Measurements from ENCODE around the gene P2RX4. TPM values are rescaled to one million over a fixed set of nuclear protein-coding genes. Genes with fewer than 3 reads are reported as not detected.
"Not testable (repeated sequence)": the region's sequence is repeated elsewhere in the genome, so short reads cannot be mapped to it uniquely, and the experiment has no call there.

Gene P2RX4
- polyA plus RNA-seq, 4 donors = 23.9 to 39.9 (median 30.6) TPM

DNA sequence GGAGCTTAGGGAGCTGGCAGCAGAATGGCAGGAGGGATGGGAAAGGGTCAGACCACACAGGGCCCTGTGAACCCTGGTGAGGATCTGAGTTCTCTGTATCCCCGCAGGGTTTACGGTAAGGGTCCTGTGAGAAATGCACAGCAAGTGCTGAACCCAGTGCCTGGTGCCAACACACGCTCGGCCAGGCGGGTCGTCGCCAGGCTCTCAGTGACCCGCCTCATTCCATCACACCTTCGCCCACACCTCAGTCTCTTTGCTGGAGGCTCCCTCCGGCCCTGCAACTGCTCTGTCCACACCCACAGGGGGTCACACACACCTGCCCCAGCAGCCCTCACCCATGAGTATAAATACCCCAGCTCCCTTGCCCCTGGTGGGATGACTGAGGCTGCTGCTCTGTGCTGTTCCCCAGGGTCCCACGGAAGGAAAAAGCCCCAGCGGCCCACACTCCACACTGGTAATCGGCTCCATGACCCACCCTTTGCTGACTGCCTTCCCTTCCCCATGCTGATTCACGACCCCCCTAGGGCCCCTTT, 63.5 kb downstream of the P2RX4 start:
- no peak for DNase-seq (ENCODE audit: low read depth in 4 of 4, low spot score in 3 of 4)

DNA sequence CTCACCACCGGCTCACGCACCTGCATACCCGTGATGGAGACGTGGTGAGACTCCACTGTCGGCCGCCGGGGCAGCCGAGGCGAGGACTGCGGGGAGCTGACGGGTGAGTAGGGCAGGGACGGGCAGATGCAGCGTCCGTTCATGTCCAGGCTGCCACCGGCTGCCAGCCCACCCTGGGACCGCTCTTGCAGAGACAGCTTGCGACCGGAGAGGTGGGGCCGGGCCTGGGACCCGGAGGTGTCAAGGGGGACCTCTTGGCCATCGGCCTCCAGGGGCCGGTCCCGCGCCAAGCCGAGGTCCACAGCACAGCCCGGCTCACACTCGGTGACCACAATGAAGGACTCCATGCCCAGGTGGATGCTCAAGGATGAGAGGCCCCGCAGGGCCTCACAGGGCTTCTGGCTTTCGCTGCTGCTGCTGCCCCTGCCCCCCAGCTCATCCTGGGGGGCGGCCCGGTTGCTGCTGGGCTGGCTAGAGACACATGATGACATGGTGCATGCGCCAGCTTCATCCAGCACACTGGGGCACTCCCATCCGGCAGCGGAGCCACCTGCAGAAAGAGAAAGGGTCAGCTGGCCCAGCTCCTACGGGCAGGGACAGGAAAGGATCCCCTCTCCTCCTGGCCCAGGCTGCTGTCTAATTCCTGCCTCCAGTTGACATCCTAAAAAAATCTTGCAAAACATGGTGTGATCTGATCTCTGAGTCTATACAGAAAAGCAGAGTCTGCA, 64.3 kb downstream of the P2RX4 start:
- no peak for DNase-seq (ENCODE audit: low read depth in 4 of 4, low spot score in 3 of 4)

- DNase-seq (ENCODE audit: low read depth in 4 of 4, low spot score in 3 of 4) = no peak
Observed at GRCh38 chr12:121277374-121277759, 67.4 kb downstream of the P2RX4 start.

DNA sequence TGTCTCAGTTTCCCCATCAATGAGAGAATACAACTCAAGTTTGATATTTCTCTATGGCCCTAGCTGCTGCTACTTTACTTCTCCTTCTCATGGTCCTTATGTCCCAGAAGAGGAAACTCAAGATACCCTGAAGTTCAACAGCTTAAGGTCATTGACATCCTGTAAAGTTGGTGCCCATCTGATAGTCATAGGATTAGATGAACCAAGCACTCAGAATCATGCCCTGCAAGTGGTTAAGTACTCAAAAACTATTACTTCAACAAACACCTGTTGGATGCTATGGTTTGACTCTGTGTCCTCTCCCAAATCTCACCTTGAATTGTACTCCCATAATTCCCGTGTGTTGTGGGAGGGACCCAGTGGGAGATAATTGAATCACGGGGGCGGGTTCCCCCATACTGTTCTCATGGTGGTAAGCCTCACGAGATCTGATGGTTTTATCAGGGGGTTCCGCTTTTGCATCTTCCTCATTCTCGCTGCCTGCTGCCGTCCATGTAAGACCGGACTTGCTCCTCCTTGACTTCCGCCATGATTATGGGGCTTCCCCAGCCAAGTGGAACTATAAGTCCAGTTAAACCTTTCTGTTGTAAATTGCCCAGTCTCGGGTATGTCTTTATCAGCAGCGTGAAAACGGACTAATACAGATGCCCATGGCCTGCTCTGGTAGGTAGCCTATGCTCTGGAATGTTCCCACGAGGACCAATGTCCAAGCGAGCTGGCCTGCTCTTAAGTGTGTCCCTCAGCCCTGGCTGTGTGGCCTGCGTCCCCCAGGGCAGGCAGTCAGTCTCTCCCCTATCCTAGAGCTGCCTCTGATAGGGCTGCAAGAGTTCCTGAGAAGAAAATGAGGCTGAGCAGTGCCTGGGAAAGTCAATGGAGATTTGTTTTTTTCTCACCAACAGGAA, 68.5 kb downstream of the P2RX4 start:
- no peak for DNase-seq (ENCODE audit: low read depth in 4 of 4, low spot score in 3 of 4)

DNA sequence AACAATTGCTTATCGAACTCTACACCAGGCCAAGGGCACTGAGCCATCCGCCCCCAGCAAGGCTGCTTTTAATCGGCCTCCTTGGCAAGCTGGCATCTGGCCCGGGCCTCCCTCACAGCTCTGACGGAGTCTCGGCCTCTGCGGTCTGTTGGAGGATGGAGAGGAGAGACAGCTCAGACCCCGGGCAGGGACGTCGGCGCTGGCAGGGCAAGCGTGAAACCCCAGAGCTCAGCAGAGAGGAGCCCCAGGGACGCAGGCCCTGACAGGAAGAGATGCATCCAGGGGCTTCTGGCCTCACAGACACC, 69.1 kb downstream of the P2RX4 start:
- no peak for DNase-seq (ENCODE audit: low read depth in 4 of 4, low spot score in 3 of 4)

- DNase-seq (ENCODE audit: low read depth in 4 of 4, low spot score in 3 of 4) = no peak
Observed at GRCh38 chr12:121279507-121279915, 69.6 kb downstream of the P2RX4 start.

GRCh38 chr12:121280531-121280930, 70.6 kb downstream of the P2RX4 start:
- not testable (repeated sequence) for DNase-seq (ENCODE audit: low read depth in 4 of 4, low spot score in 3 of 4)

GRCh38 chr12:121281116-121281515, 71.2 kb downstream of the P2RX4 start:
- not testable (repeated sequence) for DNase-seq (ENCODE audit: low read depth in 4 of 4, low spot score in 3 of 4)

GRCh38 chr12:121282072-121282742, 72.3 kb downstream of the P2RX4 start:
- DNase-seq (ENCODE audit: low read depth in 4 of 4, low spot score in 3 of 4) = no peak

DNA sequence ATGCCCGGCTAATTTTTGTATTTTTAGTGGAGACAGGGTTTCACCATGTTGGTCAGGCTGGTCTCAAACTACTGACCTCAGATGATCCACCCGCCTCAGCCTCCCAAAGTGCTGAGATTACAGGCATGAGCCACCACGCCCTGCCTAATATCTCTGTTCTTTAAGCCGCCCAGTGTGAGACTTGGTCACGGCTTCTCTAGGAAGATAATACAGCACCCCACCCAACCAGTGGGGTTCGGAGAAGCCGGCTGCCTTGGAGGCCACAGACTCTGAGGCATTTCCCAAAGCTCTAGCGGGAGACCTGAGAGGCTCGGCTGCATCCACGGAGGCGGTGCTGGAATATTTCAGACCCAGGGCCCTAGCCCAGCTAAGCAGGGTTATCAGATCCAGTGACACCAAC, 73.0 kb downstream of the P2RX4 start:
- not testable (repeated sequence) for DNase-seq (ENCODE audit: low read depth in 4 of 4, low spot score in 3 of 4)

GRCh38 chr12:121283388-121283787, 73.5 kb downstream of the P2RX4 start:
- DNase-seq (ENCODE audit: low read depth in 4 of 4, low spot score in 3 of 4) = no peak

Other genes starting within 250 kb of the P2RX4 start
- gene HNF1A, start 231.6 kb upstream of the P2RX4 start, polyA plus RNA-seq (ENCODE audit: insufficient read length in 4 of 4) = 10 to 100 TPM in 2 of 4 donors, 1 to 10 TPM in 1, under 1 TPM in 1; 0.22 to 20.9 (median 11.1) TPM
- 10 to 100 TPM; 16.2 to 19.8 (median 16.7) TPM for gene C12orf43, start 193.6 kb upstream of the P2RX4 start, polyA plus RNA-seq (ENCODE audit: insufficient read length in 4 of 4)
- under 1 TPM; 0.12 to 0.63 (median 0.20) TPM for gene OASL, start 170.9 kb upstream of the P2RX4 start, polyA plus RNA-seq (ENCODE audit: insufficient read length in 4 of 4)
- gene P2RX7, start 77.3 kb upstream of the P2RX4 start, polyA plus RNA-seq (ENCODE audit: insufficient read length in 4 of 4) = 1 to 10 TPM in 3 of 4 donors, under 1 TPM in 1; 0.63 to 1.4 (median 1.2) TPM
- gene CAMKK2, start 86.6 kb downstream of the P2RX4 start, polyA plus RNA-seq (ENCODE audit: insufficient read length in 4 of 4) = 10 to 100 TPM; 32.8 to 40.6 (median 37.6) TPM
- 100 to 1,000 TPM; 141 to 185 (median 151) TPM for gene ANAPC5, start 142.3 kb downstream of the P2RX4 start, polyA plus RNA-seq (ENCODE audit: insufficient read length in 4 of 4)
- gene RNF34, start 190.0 kb downstream of the P2RX4 start, polyA plus RNA-seq (ENCODE audit: insufficient read length in 4 of 4) = 10 to 100 TPM; 30.1 to 50.5 (median 41.5) TPM

All from left renal pelvis (tissue), 4 donors.